Activated naive CD8-positive, alpha-beta T cell (primary cell): ENCODE data around the gene URI1.
"Not testable (repeated sequence)": the region's sequence is repeated elsewhere in the genome, so short reads cannot be mapped to it uniquely, and the experiment has no call there.

ENCODE experiments used
- H3K27ac Mint-ChIP-seq: one replicate; pipeline ENCODE4 v1.8.0; 2021; ENCODE audit warnings: mixed read lengths
- H3K27me3 Mint-ChIP-seq: one replicate; pipeline ENCODE4 v1.8.0; 2021; ENCODE audit warnings: mixed read lengths
- H3K36me3 Mint-ChIP-seq: one replicate; pipeline ENCODE4 v1.8.0; 2021; ENCODE audit warnings: mixed read lengths
- H3K4me1 Mint-ChIP-seq: one replicate; pipeline ENCODE4 v1.8.0; 2021; ENCODE audit warnings: low read depth, mixed read lengths
- H3K4me3 Mint-ChIP-seq: one replicate; pipeline ENCODE4 v1.8.0; 2021; ENCODE audit warnings: mild to moderate bottlenecking, mixed read lengths
- H3K9me3 Mint-ChIP-seq: one replicate; pipeline ENCODE4 v1.8.0; 2021; ENCODE audit warnings: low read depth, mixed read lengths

Gene URI1

GRCh38 chr19:29941828-29942403 is at the start of gene URI1:
TSS of gene URI1 (plus strand) at chr19:29942239. CDS start at chr19:29942548, 309 bp downstream.
- Mint-ChIP-seq H3K27me3 (no peaks in the 10 kb centered on the region), H3K36me3 (peaks cover 8% of the 10 kb centered on the region), H3K4me3 (peak within 1 kb of the TSS; percentile 97)

GRCh38 chr19:29893606-29894284 is 48.3 kb upstream of the URI1 start:
- H3K9me3 Mint-ChIP-seq = no peaks in the 10 kb centered on the region
- H3K4me3 Mint-ChIP-seq = no peak overlapping the region
- no peaks in the 10 kb centered on the region for H3K36me3 Mint-ChIP-seq
- peaks cover 1% of the 10 kb centered on the region for H3K27me3 Mint-ChIP-seq
- H3K27ac Mint-ChIP-seq = no peak overlapping the region
- H3K4me1 Mint-ChIP-seq = no peaks in the 10 kb centered on the region

More at GRCh38 chr19:29941828-29942403, at the start of gene URI1:
- Mint-ChIP-seq H3K4me1 (peaks cover 40% of the 10 kb centered on the region), H3K9me3 (peaks cover 5% of the 10 kb centered on the region), H3K27ac (peak within 1 kb of the TSS; percentile 96)

DNA sequence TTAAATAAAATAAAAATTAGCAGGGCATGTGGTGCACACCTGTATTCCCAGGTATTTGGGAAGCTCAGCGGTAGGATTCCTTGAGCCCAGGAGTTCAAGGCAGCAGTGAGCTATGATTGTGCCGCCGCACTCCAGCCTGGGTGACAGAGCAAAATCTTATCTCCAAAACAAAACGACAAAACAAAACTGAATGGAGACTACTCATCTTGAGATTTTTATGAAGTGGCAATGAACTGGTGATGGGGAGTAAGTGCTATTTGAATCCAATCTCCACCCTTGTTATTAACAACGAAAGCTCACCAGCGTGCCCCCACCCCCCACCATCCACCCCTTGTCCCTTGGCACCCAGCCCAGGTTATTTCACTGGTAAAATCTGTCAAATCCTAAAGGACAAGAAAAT is 45.2 kb upstream of the URI1 start:
- no peak overlapping the region for H3K27ac Mint-ChIP-seq
- no peaks in the 10 kb centered on the region for H3K9me3 Mint-ChIP-seq
- H3K4me3 Mint-ChIP-seq = no peak overlapping the region
- peaks cover 1% of the 10 kb centered on the region for H3K27me3 Mint-ChIP-seq
- no peaks in the 10 kb centered on the region for H3K4me1 Mint-ChIP-seq
- no peaks in the 10 kb centered on the region for H3K36me3 Mint-ChIP-seq

DNA sequence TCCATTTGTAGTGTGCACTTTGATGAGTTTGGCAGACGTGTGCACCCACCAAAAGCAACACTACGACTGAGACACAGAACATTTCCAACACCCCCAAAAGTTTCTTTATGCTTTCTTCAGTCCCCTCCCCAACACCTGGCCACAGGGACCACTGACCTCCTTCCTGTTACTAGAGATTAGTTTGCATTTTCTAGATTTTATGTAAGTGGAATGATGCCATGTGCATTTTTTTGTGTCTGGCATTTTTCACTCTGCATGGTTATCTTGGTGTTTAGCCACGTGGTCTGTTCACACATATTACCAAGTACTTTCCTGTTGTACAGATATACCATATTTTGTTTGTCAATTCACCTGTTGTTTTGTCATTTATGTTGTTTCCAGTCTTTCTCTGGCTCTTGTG is 44.6 kb upstream of the URI1 start:
- no peak overlapping the region for H3K4me3 Mint-ChIP-seq
- no peaks in the 10 kb centered on the region for H3K36me3 Mint-ChIP-seq
- H3K4me1 Mint-ChIP-seq = no peaks in the 10 kb centered on the region
- H3K27ac Mint-ChIP-seq = no peak overlapping the region
- no peaks in the 10 kb centered on the region for H3K9me3 Mint-ChIP-seq
- H3K27me3 Mint-ChIP-seq = peaks cover 1% of the 10 kb centered on the region

DNA sequence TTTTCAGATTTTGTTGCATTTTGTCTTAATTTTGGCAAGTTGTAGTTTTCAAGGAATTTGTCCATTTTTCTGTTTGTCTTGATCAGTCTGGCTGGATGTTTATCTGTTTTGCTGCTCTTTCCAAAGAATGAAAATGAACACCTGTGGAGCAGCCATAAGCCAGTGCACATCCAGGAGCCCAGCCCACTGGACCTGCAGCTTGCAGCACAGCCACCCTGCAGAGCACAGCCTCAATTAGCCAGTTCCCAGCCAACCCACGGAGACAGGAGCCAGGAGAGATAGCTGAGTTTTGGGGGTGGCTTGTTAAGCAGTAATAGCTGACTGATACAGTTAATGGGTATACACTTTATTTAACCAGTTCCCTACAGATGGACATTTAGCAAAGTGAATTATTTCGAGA is 38.0 kb upstream of the URI1 start:
- Mint-ChIP-seq H3K27me3 (no peaks in the 10 kb centered on the region), H3K4me3 (no peak overlapping the region), H3K36me3 (no peaks in the 10 kb centered on the region), H3K4me1 (no peaks in the 10 kb centered on the region), H3K9me3 (no peaks in the 10 kb centered on the region), H3K27ac (no peak overlapping the region)

- H3K4me3 Mint-ChIP-seq = no peak overlapping the region
- H3K36me3 Mint-ChIP-seq = no peaks in the 10 kb centered on the region
- peaks cover 2% of the 10 kb centered on the region for H3K27me3 Mint-ChIP-seq
- no peaks in the 10 kb centered on the region for H3K4me1 Mint-ChIP-seq
- no peaks in the 10 kb centered on the region for H3K9me3 Mint-ChIP-seq
- H3K27ac Mint-ChIP-seq = no peak overlapping the region
These were observed 32.8 kb upstream of the URI1 start for GRCh38 chr19:29908963-29909944.

- H3K4me1 Mint-ChIP-seq = no peaks in the 10 kb centered on the region
- no peak overlapping the region for H3K27ac Mint-ChIP-seq
- H3K27me3 Mint-ChIP-seq = peaks cover 11% of the 10 kb centered on the region
- no peaks in the 10 kb centered on the region for H3K9me3 Mint-ChIP-seq
- H3K4me3 Mint-ChIP-seq = no peak overlapping the region
- no peaks in the 10 kb centered on the region for H3K36me3 Mint-ChIP-seq
These were observed 27.1 kb upstream of the URI1 start for GRCh38 chr19:29914933-29915332.

GRCh38 chr19:29915832-29916231 is 26.2 kb upstream of the URI1 start:
- not testable (repeated sequence) for H3K4me1 Mint-ChIP-seq, H3K36me3 Mint-ChIP-seq, H3K4me3 Mint-ChIP-seq, H3K9me3 Mint-ChIP-seq, H3K27ac Mint-ChIP-seq
- peaks cover 11% of the 10 kb centered on the region for H3K27me3 Mint-ChIP-seq

GRCh38 chr19:29917911-29918310 is 24.1 kb upstream of the URI1 start:
- H3K27ac Mint-ChIP-seq = no peak overlapping the region
- H3K36me3 Mint-ChIP-seq = no peaks in the 10 kb centered on the region
- H3K4me1 Mint-ChIP-seq = no peaks in the 10 kb centered on the region
- H3K4me3 Mint-ChIP-seq = no peak overlapping the region
- peaks cover 11% of the 10 kb centered on the region for H3K27me3 Mint-ChIP-seq
- H3K9me3 Mint-ChIP-seq = no peaks in the 10 kb centered on the region

DNA sequence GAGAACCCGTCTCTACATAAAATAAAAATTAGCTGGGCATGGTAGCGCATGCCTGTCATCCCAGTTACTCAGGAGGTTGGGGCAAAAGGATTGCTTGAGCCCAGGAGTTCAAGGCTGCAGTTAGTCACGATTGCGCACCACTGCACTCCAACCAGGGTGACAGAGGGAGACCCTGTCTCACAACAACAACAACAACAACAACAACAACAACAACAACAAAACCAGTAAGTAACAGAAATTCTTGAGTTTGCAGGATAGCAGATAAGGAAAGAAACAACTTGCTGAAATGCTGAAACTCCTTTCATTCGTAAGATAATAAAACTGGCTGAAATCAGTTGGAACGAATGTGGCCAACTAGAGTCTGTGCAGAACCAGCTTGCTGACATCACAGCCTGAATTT is 23.1 kb upstream of the URI1 start:
- Mint-ChIP-seq H3K36me3 (no peaks in the 10 kb centered on the region), H3K27me3 (peaks cover 11% of the 10 kb centered on the region), H3K9me3 (no peaks in the 10 kb centered on the region), H3K4me3 (no peak overlapping the region), H3K4me1 (no peaks in the 10 kb centered on the region), H3K27ac (no peak overlapping the region)

DNA sequence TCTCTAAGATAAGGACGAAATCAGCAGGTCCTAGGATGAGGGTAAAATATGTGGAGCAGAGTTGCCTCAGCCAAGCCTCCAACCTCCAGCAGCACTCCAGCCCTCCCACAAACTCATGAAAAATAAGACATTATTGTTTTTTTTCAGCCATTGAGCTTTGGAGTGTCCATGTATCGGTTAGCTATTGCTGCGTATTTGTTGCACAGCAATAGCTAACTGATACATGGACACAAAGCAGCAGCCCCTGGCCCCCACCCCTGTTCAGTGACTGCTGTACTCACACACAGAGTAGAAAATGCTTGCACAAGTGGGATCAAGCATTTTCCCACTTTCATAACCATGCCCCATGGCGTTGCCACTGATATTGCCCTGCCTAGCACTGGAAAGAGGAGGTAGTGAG is 19.1 kb upstream of the URI1 start:
- H3K36me3 Mint-ChIP-seq = no peaks in the 10 kb centered on the region
- H3K4me3 Mint-ChIP-seq = no peak overlapping the region
- H3K27ac Mint-ChIP-seq = no peak overlapping the region
- H3K27me3 Mint-ChIP-seq = peaks cover 3% of the 10 kb centered on the region
- no peaks in the 10 kb centered on the region for H3K4me1 Mint-ChIP-seq
- no peaks in the 10 kb centered on the region for H3K9me3 Mint-ChIP-seq

DNA sequence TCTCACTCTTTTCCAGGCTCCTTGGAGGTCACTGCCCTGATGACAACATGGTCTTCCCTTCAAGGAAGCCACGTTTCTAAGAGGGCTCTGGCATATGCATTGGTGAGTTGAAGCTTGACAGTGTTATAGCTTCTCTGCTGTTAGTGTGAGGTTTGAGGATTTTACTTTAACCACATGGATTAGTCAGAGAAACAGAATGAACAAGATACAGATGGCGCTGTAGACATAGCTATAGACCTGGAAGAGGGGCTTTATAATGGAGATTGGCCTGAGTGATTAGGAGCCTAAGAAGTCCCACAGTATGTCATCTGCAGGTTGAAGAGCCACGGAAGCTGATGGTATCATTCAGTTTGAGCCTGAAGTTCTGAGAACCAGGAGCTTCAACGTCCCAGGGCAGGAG is 18.4 kb upstream of the URI1 start:
- no peak overlapping the region for H3K27ac Mint-ChIP-seq
- peaks cover 3% of the 10 kb centered on the region for H3K27me3 Mint-ChIP-seq
- no peak overlapping the region for H3K4me3 Mint-ChIP-seq
- no peaks in the 10 kb centered on the region for H3K9me3 Mint-ChIP-seq
- no peaks in the 10 kb centered on the region for H3K36me3 Mint-ChIP-seq
- no peaks in the 10 kb centered on the region for H3K4me1 Mint-ChIP-seq

DNA sequence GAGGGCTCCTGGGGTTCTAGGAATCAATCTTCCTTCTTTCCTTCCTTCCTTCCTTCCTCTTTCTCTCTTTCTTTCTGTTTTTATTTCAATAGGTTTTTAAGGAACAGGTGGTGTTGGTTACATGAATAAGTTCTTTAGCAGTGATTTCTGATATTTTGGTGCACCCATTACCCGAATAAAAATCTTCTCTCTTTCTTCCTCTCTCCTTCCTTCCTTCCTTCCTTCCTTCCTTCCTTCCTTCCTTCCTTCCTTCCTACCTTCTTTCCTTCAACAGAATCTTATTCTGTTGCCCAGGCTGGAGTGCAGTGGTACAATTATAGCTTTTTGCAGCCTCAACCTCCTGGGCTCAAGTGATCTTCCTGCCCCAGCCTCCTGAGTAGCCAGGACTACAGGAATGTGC is 16.0 kb upstream of the URI1 start:
- H3K4me3 Mint-ChIP-seq = no peak overlapping the region
- H3K27ac Mint-ChIP-seq = no peak overlapping the region
- no peaks in the 10 kb centered on the region for H3K9me3 Mint-ChIP-seq
- H3K27me3 Mint-ChIP-seq = peaks cover 3% of the 10 kb centered on the region
- no peaks in the 10 kb centered on the region for H3K36me3 Mint-ChIP-seq
- no peaks in the 10 kb centered on the region for H3K4me1 Mint-ChIP-seq

DNA sequence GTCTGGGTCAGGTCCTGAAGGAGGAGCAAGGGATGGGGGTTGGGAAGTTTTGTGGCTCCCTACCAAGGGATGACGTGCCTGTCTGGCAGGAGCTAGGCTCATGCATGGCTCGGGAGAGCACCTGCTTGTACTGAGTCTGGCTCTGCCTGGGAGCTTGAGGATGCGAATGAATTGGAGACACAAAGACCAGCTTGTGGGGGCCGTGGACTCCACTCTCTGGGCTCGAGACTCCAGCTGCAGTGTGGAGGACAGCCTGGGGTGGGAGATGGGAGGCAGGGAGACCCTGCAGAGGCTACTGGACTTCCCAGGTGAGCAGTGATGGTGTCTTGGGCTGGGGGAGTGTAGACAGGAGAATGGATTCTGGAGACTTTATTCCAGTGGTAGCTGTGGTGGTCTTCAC is 15.2 kb upstream of the URI1 start:
- no peak overlapping the region for H3K27ac Mint-ChIP-seq
- no peaks in the 10 kb centered on the region for H3K36me3 Mint-ChIP-seq

DNA sequence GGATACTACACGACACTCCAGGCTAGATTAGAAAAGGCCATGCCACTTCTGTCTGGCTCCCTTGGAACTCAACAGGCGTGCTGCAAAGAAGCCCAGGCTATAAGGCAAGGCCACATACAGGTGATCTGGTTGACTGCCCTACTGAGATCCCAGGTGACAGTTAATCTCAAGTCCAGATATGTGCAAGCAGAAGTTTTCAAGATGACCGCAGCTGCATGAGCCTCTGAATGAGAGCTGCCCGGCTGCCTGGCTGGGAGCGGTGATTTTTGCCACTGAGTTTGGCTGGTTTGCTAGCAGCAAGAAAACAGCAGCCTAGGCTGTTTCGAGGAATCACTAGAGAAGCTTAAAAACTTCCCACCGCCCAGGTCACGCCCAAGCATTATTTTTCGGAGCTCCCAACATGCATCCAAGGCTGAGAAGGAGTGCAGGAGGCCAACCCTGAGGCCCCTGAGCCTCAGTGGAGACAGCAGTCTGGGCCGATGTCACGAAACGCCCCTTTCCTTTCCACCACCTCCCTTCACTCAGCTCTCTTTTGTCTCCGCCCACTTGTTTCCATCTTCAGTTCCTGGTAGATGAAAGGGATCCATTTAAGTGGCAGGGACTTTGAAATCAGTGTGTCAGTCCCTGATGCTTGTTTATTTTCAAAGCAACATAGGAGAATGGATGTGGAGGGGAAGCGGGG is 14.0 kb upstream of the URI1 start:
- no peaks in the 10 kb centered on the region for H3K27me3 Mint-ChIP-seq
- H3K27ac Mint-ChIP-seq = no peak overlapping the region
- no peaks in the 10 kb centered on the region for H3K9me3 Mint-ChIP-seq
- H3K36me3 Mint-ChIP-seq = no peaks in the 10 kb centered on the region
- no peak overlapping the region for H3K4me3 Mint-ChIP-seq
- no peaks in the 10 kb centered on the region for H3K4me1 Mint-ChIP-seq

More for the DNA sequence above, 15.2 kb upstream of the URI1 start:
- Mint-ChIP-seq H3K4me3 (no peak overlapping the region), H3K9me3 (no peaks in the 10 kb centered on the region), H3K27me3 (peaks cover 3% of the 10 kb centered on the region), H3K4me1 (no peaks in the 10 kb centered on the region)
